OCI-LY7 (cell line): ENCODE results near the gene CNTRL. TPM values are rescaled to one million over a fixed set of nuclear protein-coding genes. Genes with fewer than 3 reads are reported as not detected.

Experiments used
- BruUV-seq: library from RNA; stranded (reverse); fragments of 400-500 nt; replicated peaks from 2 replicates; lab custom pipeline; 2021; lab: Mats Ljungman, UMichigan
- CTCF ChIA-PET: fragments of 300-600 bp; sonication (Branson Sonifier 250); formaldehyde crosslinking; loops from one replicate; lab custom pipeline; 2022; ENCODE audit warnings: antibody characterized with exemption; ENCODE audit not compliant: unreplicated experiment; lab: Charles Lee
- POLR2A ChIA-PET: fragments of 300-600 bp; sonication (Branson Sonifier 250); formaldehyde crosslinking; loops from one replicate; lab custom pipeline; 2022; ENCODE audit warnings: antibody characterized with exemption; lab: Charles Lee
- DNase-seq: peaks from one replicate; pipeline ENCODE4 v3.0.0-alpha.2; 2015; ENCODE audit warnings: low spot score
- H2AFZ ChIP-seq: fragments of 200-600 bp; sonication (generic), shearing (Covaris generic); 2 replicates; pipeline ENCODE4 v1.6.1; 2014; ENCODE audit warnings: mild to moderate bottlenecking, antibody characterized with exemption, low read length, moderate library complexity
- H3K27ac ChIP-seq: fragments of 200-600 bp; sonication (generic); 2 replicates; pipeline ENCODE4 v1.5.1; 2014; ENCODE audit warnings: mixed run types, low read depth, mild to moderate bottlenecking, moderate library complexity, low read length, inconsistent platforms; ENCODE audit not compliant: poor library complexity, severe bottlenecking
- H3K36me3 ChIP-seq: fragments of 200-600 bp; sonication (generic); 2 replicates; pipeline ENCODE4 v1.6.1; 2014; ENCODE audit warnings: mild to moderate bottlenecking, antibody characterized with exemption, low read length, moderate library complexity, mixed read lengths; ENCODE audit not compliant: insufficient read depth
- H3K4me1 ChIP-seq: fragments of 200-600 bp; sonication (generic); 2 replicates; pipeline ENCODE4 v1.5.1; 2014; ENCODE audit warnings: mild to moderate bottlenecking, low read length; ENCODE audit not compliant: insufficient read depth, poor library complexity, severe bottlenecking
- H3K4me2 ChIP-seq: fragments of 200-600 bp; sonication (generic); 2 replicates; pipeline ENCODE4 v1.6.1; 2014; ENCODE audit warnings: mild to moderate bottlenecking, low read length
- H3K4me3 ChIP-seq: fragments of 200-600 bp; sonication (generic); 2 replicates; pipeline ENCODE4 v1.5.1; 2014; ENCODE audit warnings: mild to moderate bottlenecking, low read depth, low read length; ENCODE audit not compliant: poor library complexity, severe bottlenecking
- H3K79me2 ChIP-seq: fragments of 200-600 bp; sonication (generic); 2 replicates; pipeline ENCODE4 v1.6.1; 2016; ENCODE audit warnings: low read depth, mild to moderate bottlenecking, low read length, moderate library complexity, mixed read lengths; ENCODE audit not compliant: insufficient read depth
- H3K9me2 ChIP-seq: fragments of 200-600 bp; sonication (generic); 2 replicates; pipeline ENCODE4 v1.6.1; 2016; ENCODE audit warnings: mild to moderate bottlenecking, low read length, mixed read lengths; ENCODE audit not compliant: insufficient read depth
- H3K9me3 ChIP-seq: fragments of 200-600 bp; sonication (generic); 2 replicates; pipeline ENCODE4 v1.6.1; 2014; ENCODE audit warnings: mild to moderate bottlenecking, mixed run types, low read length, mixed read lengths
- H4K20me1 ChIP-seq: fragments of 200-600 bp; sonication (generic); 2 replicates; pipeline ENCODE4 v1.6.1; 2014; ENCODE audit warnings: mild to moderate bottlenecking, antibody characterized with exemption, low read length, moderate library complexity, mixed read lengths; ENCODE audit not compliant: insufficient read depth
- EZH2phosphoT487 ChIP-seq: fragments of 200-600 bp; sonication (generic); IDR thresholded peaks from 2 replicates; pipeline ENCODE4 v1.6.1; 2018; ENCODE audit warnings: low read depth, borderline replicate concordance, mild to moderate bottlenecking, mixed run types, antibody characterized with exemption, low read length, moderate library complexity, mixed read lengths
- intact Hi-C: fragments of 100-400 bp; cut with micrococcal nuclease; formaldehyde crosslinking; loops from one replicate; pipeline ENCODE4 v1.10.0; 2022; ENCODE audit not compliant: unreplicated experiment
- total RNA-seq, 2 experiments: library from RNA; depleted of rRNA in 1 of 2; stranded (reverse); fragments of >200 nt in 1 of 2; shearing (Covaris generic) in 1 of 2; gene quantifications; 2 replicates each; pipeline ENCODE4 v1.2.3, GENCODE V29; 2014 to 2022
- TF ChIP-seq, protein P1 (sequence below): fragments of 200-600 bp; sonication (generic); conservative IDR thresholded peaks from 2 replicates; pipeline ENCODE4 v1.5.1; 2014; ENCODE audit warnings: mild to moderate bottlenecking, antibody characterized with exemption, low read length, moderate library complexity, mixed read lengths

The CNTRL gene
- total RNA-seq, 2 experiments from 2014 or later: 81.4 to 113 TPM

DNA sequence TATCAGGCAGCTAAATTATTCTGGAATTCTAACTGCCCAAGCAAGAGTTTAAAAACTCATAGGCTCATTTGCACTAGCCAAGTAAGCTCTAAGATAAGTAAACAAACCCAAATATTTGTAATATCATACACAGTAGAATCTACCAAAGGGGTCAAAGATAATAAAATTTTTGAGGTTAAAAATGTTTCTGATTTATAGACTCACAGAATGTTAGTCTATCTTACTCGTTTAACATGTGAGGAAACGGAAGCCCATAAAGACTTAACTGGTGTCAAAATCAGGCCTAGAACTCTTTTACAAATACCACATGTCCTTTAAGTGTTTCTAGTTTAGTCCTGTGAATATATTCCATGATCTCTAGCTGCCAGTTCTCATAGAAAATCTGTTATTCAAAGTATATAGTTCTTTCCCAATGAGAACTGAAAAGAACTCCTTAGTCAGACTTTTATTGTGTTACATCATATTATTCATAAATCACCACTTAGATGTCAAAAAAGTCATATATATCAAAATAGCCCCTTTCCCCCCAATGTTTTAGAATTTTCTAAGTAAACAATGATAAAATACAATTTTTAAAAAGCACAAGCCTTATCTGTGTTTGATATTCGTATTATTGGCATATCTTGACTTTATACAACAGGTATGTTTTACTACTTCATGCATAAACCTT is 113.0 kb downstream of the CNTRL start:
- Histone ChIP-seq H3K4me2 (no peak overlapping the region), H3K27ac (no peak overlapping the region), H3K9me3 (no peaks in the 10 kb centered on the region), H3K79me2 (peaks cover 93% of the 10 kb centered on the region), H3K4me1 (peaks cover 49% of the 10 kb centered on the region), H2AFZ (no peak overlapping the region), H4K20me1 (peaks cover 28% of the 10 kb centered on the region; the same call in 1 of the 2 replicates), H3K36me3 (peaks cover 86% of the 10 kb centered on the region), H3K9me2 (no peaks in the 10 kb centered on the region), H3K4me3 (no peak overlapping the region)
- no TSS peak for BruUV-seq
- POLR2A ChIA-PET: interaction anchor here (0.6 to 3.4 kb wide), 3 partner anchors 12 to 200 kb away, joined by 3 to 16 read pairs (median 4); no protein-coding TSS in a partner anchor
- TF ChIP-seq, protein P1, sequence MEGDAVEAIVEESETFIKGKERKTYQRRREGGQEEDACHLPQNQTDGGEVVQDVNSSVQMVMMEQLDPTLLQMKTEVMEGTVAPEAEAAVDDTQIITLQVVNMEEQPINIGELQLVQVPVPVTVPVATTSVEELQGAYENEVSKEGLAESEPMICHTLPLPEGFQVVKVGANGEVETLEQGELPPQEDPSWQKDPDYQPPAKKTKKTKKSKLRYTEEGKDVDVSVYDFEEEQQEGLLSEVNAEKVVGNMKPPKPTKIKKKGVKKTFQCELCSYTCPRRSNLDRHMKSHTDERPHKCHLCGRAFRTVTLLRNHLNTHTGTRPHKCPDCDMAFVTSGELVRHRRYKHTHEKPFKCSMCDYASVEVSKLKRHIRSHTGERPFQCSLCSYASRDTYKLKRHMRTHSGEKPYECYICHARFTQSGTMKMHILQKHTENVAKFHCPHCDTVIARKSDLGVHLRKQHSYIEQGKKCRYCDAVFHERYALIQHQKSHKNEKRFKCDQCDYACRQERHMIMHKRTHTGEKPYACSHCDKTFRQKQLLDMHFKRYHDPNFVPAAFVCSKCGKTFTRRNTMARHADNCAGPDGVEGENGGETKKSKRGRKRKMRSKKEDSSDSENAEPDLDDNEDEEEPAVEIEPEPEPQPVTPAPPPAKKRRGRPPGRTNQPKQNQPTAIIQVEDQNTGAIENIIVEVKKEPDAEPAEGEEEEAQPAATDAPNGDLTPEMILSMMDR: no peak
- TF ChIP-seq EZH2phosphoT487: no peak
- no peak for DNase-seq
- intact Hi-C loops: no loop called here
- CTCF ChIA-PET: interaction anchor here (1.1 kb wide), 1 partner anchor 15 kb away, joined by 3 read pairs; no protein-coding TSS in a partner anchor

DNA sequence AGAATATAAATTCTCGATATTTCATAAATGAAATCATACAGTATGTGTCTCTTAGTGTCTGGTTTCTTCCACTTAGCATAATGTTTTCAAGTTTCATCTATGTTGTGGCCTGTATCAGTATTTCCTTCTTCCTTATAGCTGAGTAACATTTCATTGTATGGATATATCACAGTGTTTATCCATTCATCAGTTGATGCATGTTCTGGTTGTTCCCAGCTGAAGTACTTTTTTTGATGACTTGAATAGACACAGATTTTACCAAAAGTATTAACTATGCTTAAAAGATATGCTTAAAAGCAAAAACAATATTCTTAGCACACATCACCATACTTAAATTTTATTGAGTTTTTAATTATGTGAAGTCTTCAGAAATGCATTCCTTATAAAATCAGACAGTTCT is 114.3 kb downstream of the CNTRL start:
- ChIA-PET POLR2A (interaction anchor here (0.6 to 3.4 kb wide), 6 partner anchors 11 to 1177 kb away, joined by 3 to 16 read pairs (median 3); no protein-coding TSS in a partner anchor), CTCF (no interaction called here)
- H3K36me3 ChIP-seq: peaks cover 74% of the 10 kb centered on the region
- intact Hi-C loops: no loop called here
- no peaks in the 10 kb centered on the region for H3K9me2 ChIP-seq
- H2AFZ ChIP-seq: no peak overlapping the region
- H3K4me1 ChIP-seq: peaks cover 48% of the 10 kb centered on the region
- H3K9me3 ChIP-seq: no peaks in the 10 kb centered on the region
- H3K27ac ChIP-seq: no peak overlapping the region
- no peak for TF ChIP-seq EZH2phosphoT487
- no TSS peak for BruUV-seq
- H4K20me1 ChIP-seq: peaks cover 23% of the 10 kb centered on the region; the same call in 1 of the 2 replicates
- peaks cover 94% of the 10 kb centered on the region for H3K79me2 ChIP-seq
- H3K4me3 ChIP-seq: no peak overlapping the region
- H3K4me2 ChIP-seq: no peak overlapping the region
- DNase-seq: no peak

GRCh38 chr9:121189660-121190059 is 114.9 kb downstream of the CNTRL start:
- no peak overlapping the region for H2AFZ ChIP-seq
- peaks cover 22% of the 10 kb centered on the region; the same call in 1 of the 2 replicates for H4K20me1 ChIP-seq
- H3K9me3 ChIP-seq: no peaks in the 10 kb centered on the region
- TF ChIP-seq, protein P1: no peak
- TF ChIP-seq EZH2phosphoT487: no peak
- no peak overlapping the region for H3K4me3 ChIP-seq
- no peak for DNase-seq
- H3K9me2 ChIP-seq: no peaks in the 10 kb centered on the region
- peaks cover 48% of the 10 kb centered on the region for H3K4me1 ChIP-seq
- H3K79me2 ChIP-seq: peaks cover 94% of the 10 kb centered on the region
- BruUV-seq: no TSS peak
- ChIA-PET CTCF (no interaction called here), POLR2A (interaction anchor here (0.7 to 3.4 kb wide), 5 partner anchors 10 to 1176 kb away, joined by 3 to 16 read pairs (median 3); no protein-coding TSS in a partner anchor)
- H3K36me3 ChIP-seq: peaks cover 68% of the 10 kb centered on the region
- no peak overlapping the region for H3K4me2 ChIP-seq
- no peak overlapping the region for H3K27ac ChIP-seq
- intact Hi-C loops: no loop called here
